Measurements from ENCODE around the gene PAMR1.

DNA sequence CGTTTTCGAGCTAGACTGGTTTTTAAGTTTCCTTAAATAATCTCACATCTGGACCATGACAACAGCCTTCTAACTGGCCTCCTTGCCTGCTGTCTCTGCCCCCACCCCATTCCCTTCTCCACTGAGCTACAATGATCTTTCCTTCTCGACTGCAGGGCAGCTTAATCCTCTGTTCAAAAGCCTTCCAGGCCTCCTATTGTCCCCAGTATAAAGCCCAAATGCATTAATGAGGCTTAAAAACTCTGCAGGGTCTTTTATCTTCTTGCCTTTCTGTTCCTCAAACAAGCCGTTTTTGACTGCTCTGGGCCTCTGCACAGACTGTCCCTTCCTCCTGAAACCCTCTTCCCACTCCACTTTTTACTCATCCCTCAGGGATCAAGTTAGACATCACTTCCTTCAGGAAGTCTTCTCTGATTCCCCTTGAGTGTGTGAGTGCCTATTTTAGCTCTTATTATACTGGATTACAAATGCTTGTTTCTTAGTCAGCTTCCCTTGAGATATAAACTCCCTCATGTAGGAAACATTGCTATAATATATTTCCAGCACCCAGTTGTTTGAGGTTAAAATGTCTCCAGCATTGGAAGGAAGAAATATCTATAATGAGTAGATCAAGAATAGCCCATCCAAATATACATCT is 23.6 kb upstream of the PAMR1 start:
- no peak for TF ChIP-seq POLR2A (IDR thresholded peaks at IDR 0.05; ENCODE audit: low read depth, low read length)
- no peak for TF ChIP-seq POLR2AphosphoS5 (IDR thresholded peaks at IDR 0.05; ENCODE audit: low read depth, low read length)
- TF ChIP-seq TAF1 (IDR thresholded peaks at IDR 0.05; ENCODE audit: low read depth, low read length), result no peak
- TF ChIP-seq SPI1 (IDR thresholded peaks at IDR 0.05; ENCODE audit: low read depth, low read length), result no peak

Measured in GM12891 (cell line).